C4-2B (cell line): ENCODE data around the gene TBXA2R.

Source experiments
- ZFX ChIP-seq: fragments of 450-650 bp; IDR thresholded peaks from 2 replicates; pipeline ENCODE4 v1.6.1; 2017
- TF ChIP-seq, protein P1 (sequence below): fragments of 450-650 bp; conservative IDR thresholded peaks from 2 replicates; pipeline ENCODE4 v1.5.1; 2017; ENCODE audit warnings: mild to moderate bottlenecking

- TF ChIP-seq, protein P1, sequence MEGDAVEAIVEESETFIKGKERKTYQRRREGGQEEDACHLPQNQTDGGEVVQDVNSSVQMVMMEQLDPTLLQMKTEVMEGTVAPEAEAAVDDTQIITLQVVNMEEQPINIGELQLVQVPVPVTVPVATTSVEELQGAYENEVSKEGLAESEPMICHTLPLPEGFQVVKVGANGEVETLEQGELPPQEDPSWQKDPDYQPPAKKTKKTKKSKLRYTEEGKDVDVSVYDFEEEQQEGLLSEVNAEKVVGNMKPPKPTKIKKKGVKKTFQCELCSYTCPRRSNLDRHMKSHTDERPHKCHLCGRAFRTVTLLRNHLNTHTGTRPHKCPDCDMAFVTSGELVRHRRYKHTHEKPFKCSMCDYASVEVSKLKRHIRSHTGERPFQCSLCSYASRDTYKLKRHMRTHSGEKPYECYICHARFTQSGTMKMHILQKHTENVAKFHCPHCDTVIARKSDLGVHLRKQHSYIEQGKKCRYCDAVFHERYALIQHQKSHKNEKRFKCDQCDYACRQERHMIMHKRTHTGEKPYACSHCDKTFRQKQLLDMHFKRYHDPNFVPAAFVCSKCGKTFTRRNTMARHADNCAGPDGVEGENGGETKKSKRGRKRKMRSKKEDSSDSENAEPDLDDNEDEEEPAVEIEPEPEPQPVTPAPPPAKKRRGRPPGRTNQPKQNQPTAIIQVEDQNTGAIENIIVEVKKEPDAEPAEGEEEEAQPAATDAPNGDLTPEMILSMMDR = no peak
- TF ChIP-seq ZFX = no peak
Measured at GRCh38 chr19:3645726-3646125, 39.1 kb upstream of the TBXA2R start.
